Urinary bladder (tissue), 4 donors: ENCODE data around the gene CBFA2T2. TPM values are rescaled to one million over a fixed set of nuclear protein-coding genes. Genes with fewer than 3 reads are reported as not detected.

Source experiments
- DNase-seq: peaks from one replicate; pipeline ENCODE4 v3.0.0-alpha.2; 2015; ENCODE audit errors: extremely low spot score
- H3K27ac ChIP-seq: one replicate; pipeline ENCODE4 v1.5.1; 2013; ENCODE audit warnings: low read depth, mild to moderate bottlenecking, moderate library complexity
- H3K36me3 ChIP-seq: one replicate; pipeline ENCODE4 v1.6.1; 2013; ENCODE audit warnings: mild to moderate bottlenecking, moderate library complexity; ENCODE audit not compliant: insufficient read depth
- H3K4me1 ChIP-seq: one replicate; pipeline ENCODE4 v1.6.1; 2013; ENCODE audit warnings: mild to moderate bottlenecking, moderate library complexity; ENCODE audit not compliant: insufficient read depth
- H3K4me3 ChIP-seq: one replicate; pipeline ENCODE4 v1.5.1; 2013; ENCODE audit warnings: low read depth, low read length
- WGBS: extraction: QIAGEN DNeasy Blood & Tissue Kit; methylation state at CpG from one replicate; pipeline ENCODE4 v1.1.7; 2013; 5-methylcytosine and 5-hydroxymethylcytosine counted together
- polyA plus RNA-seq: library from polyadenylated mRNA; stranded (reverse); fragments of 200-250 nt; gene quantifications from one replicate; pipeline ENCODE4 v1.2.3, GENCODE V29; 2013
- total RNA-seq: library from RNA; depleted of rRNA; stranded (reverse); fragments of >200 nt; gene quantifications from one replicate; pipeline ENCODE4 v1.2.3, GENCODE V29; 2014
- donor health status: healthy with polysubstance abuse.
- donor health status: healthy.

The CBFA2T2 gene
- total and polyA plus RNA-seq, 2 donors = 12.5 to 16.0 TPM

DNA sequence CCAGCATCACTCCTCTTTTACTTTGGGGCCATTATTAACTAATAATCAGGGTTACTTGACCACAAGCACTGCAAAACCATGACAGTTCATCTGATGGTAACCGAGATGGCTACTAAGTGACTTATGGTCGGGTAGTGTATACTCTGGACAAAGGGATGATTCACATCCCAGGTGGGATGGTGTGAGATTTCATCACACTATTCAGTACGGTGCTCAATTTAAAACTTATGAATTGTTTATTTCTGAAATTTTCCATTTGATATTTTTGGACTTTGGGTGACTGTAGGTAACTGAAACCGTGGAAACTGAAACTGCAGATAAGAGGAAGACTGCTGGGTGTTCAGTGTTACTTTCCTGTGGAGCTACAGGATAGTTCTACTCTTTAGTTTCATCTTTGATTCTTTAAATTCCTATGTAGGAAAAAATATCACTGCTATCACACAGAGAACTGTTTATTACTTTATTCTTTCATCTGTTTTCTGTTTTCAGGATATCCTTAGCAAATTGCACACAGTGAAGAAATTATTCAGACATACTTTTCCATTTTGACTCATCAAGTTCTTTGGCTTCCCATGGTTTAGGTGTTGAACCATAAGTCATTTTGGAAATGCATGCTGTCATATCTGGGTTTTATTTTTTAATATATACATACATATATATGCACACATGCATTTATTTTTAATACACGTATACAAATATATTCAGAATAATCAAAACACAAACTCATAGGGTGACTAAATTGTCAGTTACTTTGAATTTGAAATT, 113.1 kb downstream of the CBFA2T2 start:
- WGBS = 61% methylated on average over 5 of the region's 5 CpGs
- Histone ChIP-seq H3K4me1 (no peaks in the 10 kb centered on the region), H3K27ac (no peak overlapping the region), H3K36me3 (peaks cover 2% of the 10 kb centered on the region), H3K4me3 (no peak overlapping the region)
- DNase-seq = no peak

DNA sequence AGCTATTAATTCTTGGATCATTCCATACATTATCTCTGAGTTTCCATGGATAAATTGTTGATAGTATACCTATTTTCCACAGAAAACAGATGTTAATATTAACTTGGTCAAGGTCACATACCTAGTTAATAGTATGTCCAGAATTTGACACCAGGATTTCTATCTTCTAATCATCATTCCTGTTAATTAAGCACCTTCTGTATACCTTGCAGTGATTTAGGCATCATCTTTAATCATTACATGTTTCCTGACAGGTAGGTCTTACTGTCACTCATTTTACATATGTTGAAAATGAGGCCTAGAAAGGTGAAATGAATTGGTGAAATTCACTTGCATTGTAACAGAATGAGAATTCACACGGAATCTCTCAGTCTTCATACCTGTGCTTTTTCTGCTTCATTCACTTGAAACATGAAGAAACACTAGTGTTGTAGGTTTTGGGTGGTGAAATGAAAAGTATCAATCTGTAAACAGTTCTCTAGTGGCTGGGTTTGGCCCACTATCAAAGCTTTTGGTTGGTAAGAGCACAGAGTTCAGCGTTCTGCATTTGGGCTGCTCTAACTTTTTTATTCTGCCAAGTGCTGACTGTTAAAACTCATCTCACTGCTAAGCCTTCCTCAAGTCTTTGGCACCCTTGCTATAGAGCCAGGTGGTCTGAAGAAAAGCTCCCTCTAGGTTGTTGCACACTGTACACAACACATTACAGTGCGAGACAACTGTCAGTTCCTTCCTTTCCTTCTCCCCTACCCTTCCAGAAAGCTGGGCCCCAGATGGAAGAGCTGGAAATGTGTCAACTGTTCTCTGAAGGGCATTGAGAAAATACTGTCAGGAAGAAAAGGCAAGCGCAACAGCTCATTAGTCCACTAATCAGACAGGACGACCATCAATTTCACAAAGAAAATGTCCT, 114.4 kb downstream of the CBFA2T2 start:
- no peak overlapping the region for H3K4me3 ChIP-seq
- WGBS = 70% methylated on average over 5 of the region's 5 CpGs
- DNase-seq = no peak
- H3K36me3 ChIP-seq = peaks cover 2% of the 10 kb centered on the region
- H3K27ac ChIP-seq = no peak overlapping the region
- no peaks in the 10 kb centered on the region for H3K4me1 ChIP-seq

DNA sequence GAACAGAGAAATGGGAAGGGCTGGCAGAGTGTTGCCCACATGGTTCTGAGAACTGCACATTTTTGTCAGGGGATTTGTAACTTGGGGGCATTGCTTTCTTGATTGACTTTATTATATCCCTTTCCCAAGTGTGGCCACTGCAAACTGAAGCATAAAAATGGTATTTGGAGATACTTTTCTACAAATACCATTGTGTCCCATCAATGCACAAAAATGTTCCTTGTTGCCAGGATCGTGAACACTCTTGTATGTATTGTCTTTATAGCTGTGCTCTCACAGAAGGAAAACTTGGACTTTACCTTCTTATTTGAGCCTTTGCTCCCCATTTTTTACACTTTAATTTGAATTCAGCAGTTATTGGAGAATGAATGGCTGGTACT, 115.1 kb downstream of the CBFA2T2 start:
- H3K4me1 ChIP-seq = no peaks in the 10 kb centered on the region
- 71% methylated on average over 1 of the region's 1 CpG for WGBS
- no peak for DNase-seq
- no peaks in the 10 kb centered on the region for H3K36me3 ChIP-seq
- H3K27ac ChIP-seq = no peak overlapping the region
- H3K4me3 ChIP-seq = no peak overlapping the region

DNA sequence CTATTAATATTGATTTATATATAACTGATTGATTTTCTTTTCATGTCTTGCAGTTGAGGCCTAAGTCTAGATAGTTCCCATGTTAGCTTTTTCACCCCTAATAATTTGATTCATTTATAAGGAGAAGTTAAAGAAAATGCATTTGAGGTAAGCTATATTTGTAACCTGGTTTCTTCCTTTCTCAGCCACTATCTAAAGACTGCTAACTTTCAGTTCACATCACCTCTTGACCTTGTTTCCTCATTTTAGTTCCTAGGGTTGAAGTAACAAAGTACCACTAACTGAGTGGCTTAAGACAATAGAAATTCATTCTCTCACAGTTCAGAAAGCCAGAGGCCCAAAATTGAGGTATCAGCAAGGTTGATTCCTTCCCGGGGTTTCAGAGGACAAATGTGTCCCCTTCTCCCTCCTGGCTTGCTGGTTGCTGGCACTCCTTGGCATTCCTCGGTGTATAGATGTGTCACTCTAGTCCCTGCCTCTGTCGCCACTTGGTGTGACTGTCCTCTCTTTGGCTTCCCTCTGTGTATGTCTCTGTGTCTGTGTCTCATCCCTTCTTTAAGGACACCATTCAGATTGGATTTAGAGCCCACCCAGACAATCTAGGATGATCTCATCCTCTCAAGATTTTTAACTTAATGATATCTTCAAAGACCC, 116.3 kb downstream of the CBFA2T2 start:
- WGBS = 94% methylated on average over 3 of the region's 3 CpGs
- H3K36me3 ChIP-seq = no peaks in the 10 kb centered on the region
- no peak for DNase-seq
- H3K27ac ChIP-seq = no peak overlapping the region
- no peaks in the 10 kb centered on the region for H3K4me1 ChIP-seq
- no peak overlapping the region for H3K4me3 ChIP-seq

DNA sequence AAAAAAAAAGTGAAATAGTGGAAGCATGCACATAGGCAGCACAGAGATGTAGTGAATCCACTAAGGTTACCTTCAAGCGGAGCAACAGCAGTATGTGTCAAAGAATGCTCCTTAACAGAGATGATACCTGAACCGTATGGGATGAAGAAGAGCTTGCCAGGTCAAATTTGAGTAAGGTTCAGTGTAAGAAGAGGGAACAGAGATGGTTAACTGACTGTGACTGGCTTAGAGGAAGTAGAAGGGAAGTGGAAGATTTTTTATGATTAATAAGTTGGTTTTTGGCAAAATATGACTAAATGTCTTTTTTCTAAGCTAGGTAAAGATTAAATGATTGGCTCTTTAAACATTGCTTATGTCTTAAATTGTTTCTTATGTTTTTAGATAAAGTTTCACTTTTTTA, 119.6 kb downstream of the CBFA2T2 start:
- Histone ChIP-seq H3K36me3 (no peaks in the 10 kb centered on the region), H3K27ac (no peak overlapping the region), H3K4me1 (no peaks in the 10 kb centered on the region), H3K4me3 (no peak overlapping the region)
- WGBS = 95% methylated on average over 2 of the region's 2 CpGs
- DNase-seq = no peak

DNA sequence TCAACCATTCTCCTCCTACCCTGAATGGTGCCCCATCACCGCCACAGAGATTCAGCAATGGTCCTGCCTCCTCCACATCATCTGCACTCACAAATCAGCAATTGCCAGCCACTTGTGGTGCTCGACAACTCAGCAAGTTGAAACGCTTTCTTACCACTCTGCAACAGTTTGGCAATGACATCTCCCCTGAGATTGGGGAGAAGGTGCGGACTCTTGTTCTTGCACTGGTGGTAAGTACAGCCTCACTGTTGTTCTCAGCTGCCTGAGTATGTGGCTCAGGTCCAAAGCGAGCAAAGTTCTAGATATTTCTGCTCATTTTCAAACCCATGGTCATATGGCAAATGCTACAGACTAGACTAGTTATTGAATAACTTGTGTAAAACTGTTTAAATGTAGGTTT, 121.2 kb downstream of the CBFA2T2 start:
- Histone ChIP-seq H3K4me1 (no peaks in the 10 kb centered on the region), H3K36me3 (no peaks in the 10 kb centered on the region), H3K4me3 (no peak overlapping the region), H3K27ac (no peak overlapping the region)
- no peak for DNase-seq
- WGBS = 96% methylated on average over 5 of the region's 5 CpGs

DNA sequence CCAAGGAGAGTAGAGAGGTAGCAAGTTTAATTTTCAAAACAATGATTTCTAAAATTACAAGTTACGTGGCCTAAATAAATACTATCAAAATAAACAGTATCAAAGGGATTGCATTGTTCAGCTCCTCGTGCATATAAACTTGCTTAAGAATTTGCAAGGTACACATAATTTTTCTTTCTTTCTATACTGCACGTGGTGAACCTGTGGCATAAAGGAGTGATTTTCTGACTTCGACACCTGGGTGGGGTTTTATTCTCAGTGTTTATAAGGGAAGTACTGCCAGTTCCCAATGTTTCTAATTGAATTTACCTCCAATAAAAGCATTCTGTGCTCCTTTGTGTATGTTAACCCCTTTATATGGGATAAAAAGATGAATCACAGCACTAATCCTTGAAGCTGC, 122.1 kb downstream of the CBFA2T2 start:
- H3K4me3 ChIP-seq = no peak overlapping the region
- no peak for DNase-seq
- no peak overlapping the region for H3K27ac ChIP-seq
- WGBS = 51% methylated on average over 4 of the region's 4 CpGs
- H3K36me3 ChIP-seq = peaks cover 2% of the 10 kb centered on the region
- H3K4me1 ChIP-seq = no peaks in the 10 kb centered on the region

DNA sequence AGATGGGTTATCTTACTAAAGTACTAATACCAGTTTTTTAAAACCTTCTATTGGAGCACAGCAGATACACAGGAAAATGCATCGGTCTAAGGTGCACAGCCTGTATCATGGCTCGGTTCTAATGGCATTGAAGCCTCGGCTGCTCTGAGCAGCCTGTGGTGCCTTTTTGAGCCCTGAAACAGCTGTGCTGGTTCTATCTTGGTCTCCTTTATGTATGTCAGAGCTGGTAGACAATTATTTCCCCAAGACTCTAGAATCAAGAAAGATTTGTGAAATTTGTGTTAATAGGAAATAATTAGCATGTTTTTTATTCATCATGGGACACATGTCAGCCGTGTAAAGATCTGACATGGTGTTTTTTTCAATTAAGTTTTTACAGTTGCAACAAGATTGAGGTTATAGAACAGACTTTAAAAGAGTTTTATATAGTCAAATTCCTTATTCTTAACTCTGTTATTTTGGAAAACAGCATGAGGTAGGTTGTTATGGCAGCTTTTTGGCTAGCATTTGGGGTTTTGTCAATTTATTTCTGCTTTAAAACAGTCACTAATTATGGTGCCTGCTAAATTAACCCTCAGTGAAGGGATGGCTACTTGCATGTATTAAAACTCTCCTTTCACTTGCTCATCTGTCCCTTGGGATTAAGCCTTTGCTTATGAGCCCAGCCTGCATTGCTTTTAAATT, 132.0 kb downstream of the CBFA2T2 start:
- Histone ChIP-seq H3K27ac (no peak overlapping the region), H3K4me1 (no peaks in the 10 kb centered on the region), H3K4me3 (no peak overlapping the region), H3K36me3 (peaks cover 2% of the 10 kb centered on the region)
- no peak for DNase-seq
- 90% methylated on average over 4 of the region's 4 CpGs for WGBS

DNA sequence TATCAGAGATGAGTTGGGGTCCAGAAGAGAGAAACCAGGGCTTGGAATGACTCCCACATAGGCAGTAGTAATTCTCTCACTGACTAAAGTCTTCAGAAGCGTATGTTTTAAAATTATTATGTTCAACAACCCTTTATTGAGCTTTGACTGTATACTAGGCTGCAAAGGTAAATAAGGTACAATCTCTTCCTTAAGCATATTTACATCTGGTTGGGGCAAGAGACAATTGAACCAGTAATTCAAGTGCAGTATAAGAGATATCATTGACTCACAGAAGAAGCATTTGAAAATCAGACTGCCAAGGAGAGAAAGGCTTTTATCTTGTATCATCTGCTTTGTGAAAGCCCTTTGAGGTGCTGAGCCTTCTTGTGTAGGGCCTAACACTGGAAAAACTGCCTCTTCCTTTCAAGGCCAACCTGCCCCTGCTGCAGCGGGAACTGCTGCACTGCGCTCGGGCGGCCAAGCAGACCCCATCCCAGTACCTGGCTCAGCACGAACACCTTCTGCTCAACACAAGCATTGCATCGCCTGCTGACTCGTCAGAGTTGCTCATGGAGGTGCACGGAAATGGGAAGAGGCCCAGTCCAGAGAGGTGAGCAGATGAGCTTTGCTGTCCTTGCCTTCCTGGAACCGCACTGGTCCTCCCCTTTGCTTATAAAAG, 132.9 kb downstream of the CBFA2T2 start:
- Histone ChIP-seq H3K36me3 (peaks cover 2% of the 10 kb centered on the region), H3K4me1 (no peaks in the 10 kb centered on the region), H3K27ac (no peak overlapping the region), H3K4me3 (no peak overlapping the region)
- 92% methylated on average over 10 of the region's 10 CpGs for WGBS
- no peak for DNase-seq

DNA sequence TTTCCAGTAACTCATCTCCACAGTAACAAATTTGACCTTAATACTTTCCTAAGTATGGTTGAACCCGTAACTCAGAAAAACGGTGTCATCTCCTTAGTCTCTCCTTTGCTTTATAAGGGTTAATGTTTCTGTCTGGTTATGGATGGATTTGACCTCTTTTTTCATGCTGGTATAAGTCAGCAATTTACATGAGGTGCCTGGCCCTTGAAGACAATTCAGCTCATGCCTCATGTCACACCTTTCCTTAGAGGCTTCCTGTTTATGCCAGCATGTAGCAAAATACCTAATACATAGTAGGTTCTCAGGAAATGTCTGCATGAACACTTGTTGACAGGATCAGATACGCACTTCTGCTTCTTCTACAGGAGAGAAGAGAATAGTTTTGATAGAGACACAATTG, 134.5 kb downstream of the CBFA2T2 start:
- Histone ChIP-seq H3K4me1 (no peaks in the 10 kb centered on the region), H3K27ac (no peak overlapping the region), H3K36me3 (peaks cover 7% of the 10 kb centered on the region), H3K4me3 (no peak overlapping the region)
- whole genome bisulfite sequencing = 84% methylated on average over 3 of the region's 3 CpGs
- no peak for DNase-seq

DNA sequence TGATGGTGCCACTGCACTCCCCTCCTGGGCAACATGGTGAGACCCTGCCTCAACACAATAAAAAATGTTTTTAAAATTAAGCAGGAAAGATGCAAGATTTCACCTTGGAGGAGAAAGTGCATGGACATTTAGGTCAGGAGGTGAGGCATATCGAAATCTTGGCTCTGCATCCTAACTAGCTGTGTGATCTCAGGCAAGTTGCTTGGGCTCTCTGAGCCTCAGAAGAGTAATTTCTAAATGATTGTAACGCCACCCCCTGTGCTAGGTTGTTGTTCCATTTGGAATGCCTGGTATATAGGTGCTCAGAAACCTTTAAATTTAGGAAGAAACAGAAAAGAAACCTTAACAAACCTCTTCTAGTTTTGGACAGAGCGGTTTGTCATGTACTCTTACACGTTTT, 136.3 kb downstream of the CBFA2T2 start:
- no peak for DNase-seq
- Histone ChIP-seq H3K4me1 (no peaks in the 10 kb centered on the region), H3K4me3 (no peak overlapping the region), H3K27ac (no peak overlapping the region), H3K36me3 (peaks cover 7% of the 10 kb centered on the region)
- WGBS = 94% methylated on average over 4 of the region's 4 CpGs

DNA sequence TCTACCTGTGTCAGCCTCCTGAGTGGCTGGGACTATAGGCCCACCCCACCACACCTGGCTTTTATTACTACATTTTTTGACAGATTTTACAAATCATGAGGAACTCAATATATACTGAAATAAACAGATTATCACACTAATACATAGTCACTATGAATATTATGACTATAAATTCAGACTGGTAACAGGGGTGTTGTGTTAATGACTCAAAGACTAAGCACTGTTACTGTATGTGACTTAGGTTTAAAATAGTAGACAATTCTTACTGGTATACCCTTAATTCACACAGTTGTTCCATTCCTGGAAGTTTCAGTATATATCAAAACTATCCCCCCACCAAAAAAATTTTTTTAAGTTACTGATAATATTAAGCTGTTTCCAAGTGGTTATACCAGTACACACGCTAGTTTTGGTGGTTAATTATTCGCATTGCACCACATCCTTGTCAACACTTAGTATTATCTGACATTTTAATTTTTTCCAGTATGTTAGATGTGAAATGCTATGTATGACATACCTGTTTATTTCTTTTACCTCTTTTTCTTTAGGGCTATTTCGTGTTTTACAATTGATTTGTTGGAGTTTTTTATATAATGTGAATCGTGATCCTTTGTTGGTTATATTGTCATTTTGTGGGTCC, 137.8 kb downstream of the CBFA2T2 start:
- no peak for DNase-seq
- Histone ChIP-seq H3K4me3 (no peak overlapping the region), H3K27ac (no peak overlapping the region), H3K4me1 (no peaks in the 10 kb centered on the region), H3K36me3 (peaks cover 7% of the 10 kb centered on the region)
- WGBS = 96% methylated on average over 4 of the region's 4 CpGs
